ENCODE measurements around the gene SFI1.

DNA sequence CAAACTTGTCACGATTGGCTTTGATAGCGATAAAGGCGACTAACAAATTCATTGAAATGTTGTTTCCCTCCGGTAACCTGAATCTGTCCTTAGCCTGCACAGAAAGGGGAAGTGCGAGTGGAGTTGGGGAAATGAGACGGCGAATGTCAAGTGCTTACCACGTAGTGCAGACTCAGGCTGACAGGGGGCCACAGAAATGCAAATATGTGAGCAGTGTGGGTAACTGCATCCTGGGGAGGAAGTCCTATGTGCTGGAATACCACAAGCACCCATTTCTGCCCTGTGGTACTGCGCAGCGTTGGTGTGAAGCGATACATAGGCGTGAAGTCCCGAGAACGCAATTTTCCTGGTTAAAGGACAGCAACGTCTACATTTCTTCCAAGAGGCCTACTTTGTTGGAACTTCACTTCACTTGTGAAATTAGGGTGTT is 5.8 kb upstream of the SFI1 start:
- no peak for TF ChIP-seq EZH2 (IDR thresholded peaks at IDR 0.05; ENCODE audit: insufficient read depth, poor library complexity, severe bottlenecking)
- TF ChIP-seq EZH2phosphoT487 (IDR thresholded peaks at IDR 0.05; ENCODE audit: insufficient read depth, low read depth), result no peak
